IPS DF 6.9 (cell line): ENCODE measurements around the gene CRYBG1.

Experiments
- DNase-seq: peaks from one replicate; pipeline ENCODE4 v3.0.0-alpha.2; 2013; ENCODE audit warnings: low read depth, low spot score
- H3K27ac ChIP-seq: one replicate; pipeline ENCODE4 v1.5.1; 2013; ENCODE audit warnings: low read length, control low read depth
- H3K27me3 ChIP-seq: 2 replicates; pipeline ENCODE4 v1.6.1; 2013; ENCODE audit warnings: mild to moderate bottlenecking, low read length; ENCODE audit not compliant: control insufficient read depth, insufficient read depth
- H3K36me3 ChIP-seq: 2 replicates; pipeline ENCODE4 v1.6.1; 2013; ENCODE audit warnings: low read length; ENCODE audit not compliant: control insufficient read depth, insufficient read depth
- H3K4me1 ChIP-seq: 2 replicates; pipeline ENCODE4 v1.6.1; 2013; ENCODE audit warnings: low read length; ENCODE audit not compliant: control insufficient read depth, insufficient read depth
- H3K4me3 ChIP-seq: 2 replicates; pipeline ENCODE4 v1.5.1; 2013; ENCODE audit warnings: mild to moderate bottlenecking, low read length
- H3K9me3 ChIP-seq: 2 replicates; pipeline ENCODE4 v1.6.1; 2013; ENCODE audit warnings: low read length, inconsistent platforms; ENCODE audit not compliant: control insufficient read depth, insufficient read depth
- WGBS: extraction: QIAGEN DNeasy Blood & Tissue Kit; methylation state at CpG from one replicate; pipeline ENCODE4 v1.1.7; 2013; ENCODE audit warnings: mixed read lengths, missing lambda C conversion rate; ENCODE audit not compliant: insufficient read length, insufficient coverage; 5-methylcytosine and 5-hydroxymethylcytosine counted together

Gene CRYBG1

DNA sequence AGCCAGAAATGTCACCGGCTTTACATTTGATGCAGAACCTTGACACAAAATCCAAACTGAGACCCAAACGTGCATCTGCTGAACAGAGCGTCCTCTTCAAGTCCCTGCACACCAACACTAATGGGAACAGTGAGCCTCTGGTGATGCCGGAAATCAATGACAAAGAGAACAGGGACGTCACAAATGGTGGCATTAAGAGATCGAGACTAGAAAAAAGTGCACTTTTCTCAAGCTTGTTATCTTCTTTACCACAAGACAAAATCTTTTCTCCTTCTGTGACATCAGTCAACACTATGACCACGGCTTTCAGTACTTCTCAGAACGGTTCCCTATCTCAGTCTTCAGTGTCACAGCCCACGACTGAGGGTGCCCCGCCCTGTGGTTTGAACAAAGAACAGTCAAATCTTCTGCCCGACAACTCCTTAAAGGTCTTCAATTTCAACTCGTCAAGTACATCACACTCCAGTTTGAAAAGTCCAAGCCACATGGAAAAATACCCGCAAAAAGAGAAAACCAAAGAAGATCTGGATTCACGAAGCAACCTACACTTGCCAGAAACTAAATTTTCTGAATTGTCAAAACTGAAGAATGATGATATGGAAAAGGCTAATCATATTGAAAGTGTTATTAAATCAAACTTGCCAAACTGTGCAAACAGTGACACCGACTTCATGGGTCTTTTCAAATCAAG lies 160.3 kb downstream of the CRYBG1 start:
- Histone ChIP-seq H3K4me3 (no peak overlapping the region), H3K9me3 (no peaks in the 10 kb centered on the region), H3K27ac (no peak overlapping the region), H3K27me3 (no peaks in the 10 kb centered on the region), H3K4me1 (no peaks in the 10 kb centered on the region), H3K36me3 (no peaks in the 10 kb centered on the region)
- no CpG with 5 or more reads among the region's 15 CpGs for WGBS
- no peak for DNase-seq

DNA sequence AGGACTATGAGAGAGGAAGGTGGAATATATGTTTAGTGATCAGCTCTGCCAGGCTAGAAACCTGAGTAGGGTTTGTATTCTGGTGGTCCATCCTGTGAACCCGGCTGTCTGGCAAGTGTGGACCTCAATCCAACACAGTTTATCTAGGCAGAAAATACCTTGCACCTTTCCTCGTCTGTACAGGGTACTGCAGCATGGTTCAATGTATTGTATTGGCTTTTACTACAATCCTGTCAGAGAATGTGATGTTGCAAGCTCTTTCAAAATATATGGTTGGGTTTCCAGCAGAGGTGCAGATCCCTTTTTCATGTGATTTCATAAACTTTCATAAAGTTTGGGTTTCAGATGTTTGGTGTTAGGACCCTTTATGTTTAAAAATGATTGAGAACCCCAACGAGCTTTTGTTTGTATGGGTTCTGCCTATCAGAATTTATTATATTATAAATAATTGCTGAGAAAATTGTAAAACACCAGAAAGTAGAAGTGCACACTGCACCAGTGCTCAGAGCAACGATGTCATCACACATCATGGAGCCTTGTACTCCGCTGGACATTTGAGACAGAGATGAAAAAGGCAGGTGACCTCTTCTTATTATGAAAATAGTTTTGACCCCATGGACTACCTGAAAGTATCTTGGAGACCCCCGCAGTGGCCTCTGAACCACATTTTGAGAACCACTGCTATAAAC lies 162.2 kb downstream of the CRYBG1 start:
- Histone ChIP-seq H3K36me3 (no peaks in the 10 kb centered on the region), H3K27me3 (no peaks in the 10 kb centered on the region), H3K27ac (no peak overlapping the region), H3K9me3 (no peaks in the 10 kb centered on the region), H3K4me3 (no peak overlapping the region), H3K4me1 (no peaks in the 10 kb centered on the region)
- WGBS, result no CpG with 5 or more reads among the region's 6 CpGs
- DNase-seq, result no peak

DNA sequence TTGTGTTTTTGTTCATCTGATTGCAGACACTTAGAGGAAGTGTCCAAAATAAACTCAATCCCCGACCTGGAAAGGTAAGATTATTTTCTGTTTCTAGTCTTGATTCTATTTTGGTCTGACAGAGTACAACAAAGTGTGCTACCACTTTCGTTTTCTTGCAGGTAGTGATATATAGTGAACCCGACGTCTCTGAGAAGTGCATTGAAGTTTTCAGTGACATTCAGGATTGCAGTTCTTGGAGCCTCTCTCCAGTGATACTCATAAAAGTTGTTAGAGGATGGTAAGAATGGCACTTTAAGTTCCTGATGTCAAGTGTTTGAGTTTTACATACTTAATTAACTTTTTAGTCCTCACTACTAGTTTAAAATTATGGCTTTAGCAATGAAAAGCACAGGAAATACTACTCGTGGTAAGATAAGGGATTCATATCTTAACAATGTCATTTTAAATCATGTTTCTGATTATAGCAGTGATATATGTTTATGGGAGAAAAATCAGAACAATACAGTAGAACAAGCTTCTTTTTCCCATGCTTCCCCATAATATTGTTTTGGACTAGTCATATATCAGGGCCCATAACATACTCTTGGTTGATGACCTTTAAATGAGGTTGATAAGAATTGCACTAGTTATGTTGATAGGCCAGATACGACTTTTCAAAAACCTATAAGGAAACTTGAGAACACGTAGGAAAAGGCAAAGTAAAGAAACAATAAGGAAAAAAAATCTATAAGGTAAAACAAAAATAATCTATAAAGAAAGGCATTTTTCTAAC lies 164.8 kb downstream of the CRYBG1 start:
- Histone ChIP-seq H3K4me3 (no peak overlapping the region), H3K4me1 (no peaks in the 10 kb centered on the region), H3K9me3 (no peaks in the 10 kb centered on the region), H3K36me3 (no peaks in the 10 kb centered on the region), H3K27ac (no peak overlapping the region), H3K27me3 (no peaks in the 10 kb centered on the region)
- no peak for DNase-seq
- no CpG with 5 or more reads among the region's 7 CpGs for WGBS

DNA sequence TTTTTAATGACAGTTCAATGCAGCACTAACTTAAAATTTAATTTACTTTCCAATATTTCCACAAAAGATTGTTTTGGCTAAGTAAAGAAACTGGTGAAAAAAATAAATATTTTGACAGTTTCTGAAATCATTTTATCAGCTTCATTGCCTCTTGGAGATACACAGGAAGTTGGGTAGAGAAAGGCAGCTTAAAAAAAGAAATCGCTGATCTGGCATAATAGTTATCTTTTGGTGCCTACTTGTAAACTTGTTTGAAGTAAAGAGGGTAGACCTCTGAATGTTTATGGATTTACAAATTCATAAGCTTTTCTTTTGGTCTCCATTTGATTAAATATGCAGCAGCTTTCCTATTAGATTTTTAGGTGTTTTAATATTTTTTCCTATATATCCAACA lies 165.4 kb downstream of the CRYBG1 start:
- Histone ChIP-seq H3K4me1 (no peaks in the 10 kb centered on the region), H3K27me3 (no peaks in the 10 kb centered on the region), H3K9me3 (no peaks in the 10 kb centered on the region), H3K27ac (no peak overlapping the region), H3K4me3 (no peak overlapping the region), H3K36me3 (no peaks in the 10 kb centered on the region)
- no CpG with 5 or more reads among the region's 1 CpG for WGBS
- DNase-seq, result no peak

DNA sequence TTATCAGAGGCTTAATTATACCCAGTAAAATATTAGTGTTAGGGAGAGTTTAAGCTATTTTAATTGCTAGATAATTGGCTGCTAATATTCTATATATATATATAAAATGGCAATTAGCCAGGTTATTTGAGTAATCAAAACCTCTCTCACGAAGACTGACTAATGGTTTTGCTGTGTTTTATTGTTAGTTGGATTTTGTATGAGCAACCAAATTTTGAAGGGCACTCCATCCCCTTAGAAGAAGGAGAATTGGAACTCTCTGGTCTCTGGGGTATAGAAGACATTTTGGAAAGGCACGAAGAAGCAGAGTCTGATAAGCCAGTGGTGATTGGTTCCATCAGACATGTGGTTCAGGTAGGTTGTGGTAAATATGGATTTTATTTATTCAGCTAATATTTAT lies 166.6 kb downstream of the CRYBG1 start:
- Histone ChIP-seq H3K4me3 (no peak overlapping the region), H3K27ac (no peak overlapping the region), H3K4me1 (no peaks in the 10 kb centered on the region), H3K36me3 (no peaks in the 10 kb centered on the region), H3K9me3 (no peaks in the 10 kb centered on the region), H3K27me3 (no peaks in the 10 kb centered on the region)
- DNase-seq, result no peak
- no CpG with 5 or more reads among the region's 2 CpGs for WGBS

DNA sequence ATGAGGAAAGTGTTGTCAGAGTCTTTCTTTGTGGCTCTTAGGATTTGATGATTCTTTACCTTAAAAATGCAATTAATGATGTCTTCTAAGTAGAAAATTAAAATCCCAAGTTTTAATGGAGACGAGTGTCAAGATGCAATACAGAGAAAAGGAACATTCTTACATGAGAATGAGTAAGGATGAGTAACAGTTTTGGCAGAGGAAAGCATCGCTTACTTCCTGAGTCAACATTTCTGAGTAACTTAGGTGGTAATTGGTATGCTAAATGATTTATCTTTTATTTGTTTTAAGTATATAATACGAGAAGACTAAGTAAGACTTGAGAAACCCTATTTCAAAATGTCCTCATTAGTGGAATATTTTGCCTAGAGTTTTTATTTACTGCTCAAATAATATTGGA lies 167.5 kb downstream of the CRYBG1 start:
- H3K4me1 ChIP-seq, result no peaks in the 10 kb centered on the region
- no CpG with 5 or more reads among the region's 3 CpGs for WGBS
- no peaks in the 10 kb centered on the region for H3K36me3 ChIP-seq

DNA sequence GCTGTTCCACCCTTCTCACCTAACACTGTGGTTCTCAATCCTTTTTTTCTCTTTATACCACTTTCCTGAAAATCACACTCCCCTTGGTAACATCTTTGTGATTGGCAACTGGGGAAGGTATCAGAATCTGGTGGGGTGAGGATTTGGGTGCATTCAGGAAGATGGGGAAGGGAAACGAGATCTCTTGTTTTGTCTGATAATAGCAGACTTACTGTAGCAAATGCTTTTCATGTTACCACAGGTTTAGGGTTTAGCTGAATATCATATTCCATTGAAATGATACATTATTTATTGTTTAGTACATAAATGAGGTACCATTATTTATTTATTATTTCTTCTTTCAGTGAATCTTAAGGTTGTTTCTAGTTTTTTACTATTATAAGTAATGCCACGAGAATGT lies 168.0 kb downstream of the CRYBG1 start:
- no peak overlapping the region for H3K4me3 ChIP-seq
- no peaks in the 10 kb centered on the region for H3K27me3 ChIP-seq
- no peaks in the 10 kb centered on the region for H3K9me3 ChIP-seq
- H3K4me1 ChIP-seq, result no peaks in the 10 kb centered on the region
- H3K27ac ChIP-seq, result no peak overlapping the region
- WGBS, result no CpG with 5 or more reads among the region's 2 CpGs
- no peak for DNase-seq
- H3K36me3 ChIP-seq, result no peaks in the 10 kb centered on the region

More for the DNA sequence above, 167.5 kb downstream of the CRYBG1 start:
- Histone ChIP-seq H3K9me3 (no peaks in the 10 kb centered on the region), H3K27me3 (no peaks in the 10 kb centered on the region), H3K4me3 (no peak overlapping the region), H3K27ac (no peak overlapping the region)
- DNase-seq, result no peak

DNA sequence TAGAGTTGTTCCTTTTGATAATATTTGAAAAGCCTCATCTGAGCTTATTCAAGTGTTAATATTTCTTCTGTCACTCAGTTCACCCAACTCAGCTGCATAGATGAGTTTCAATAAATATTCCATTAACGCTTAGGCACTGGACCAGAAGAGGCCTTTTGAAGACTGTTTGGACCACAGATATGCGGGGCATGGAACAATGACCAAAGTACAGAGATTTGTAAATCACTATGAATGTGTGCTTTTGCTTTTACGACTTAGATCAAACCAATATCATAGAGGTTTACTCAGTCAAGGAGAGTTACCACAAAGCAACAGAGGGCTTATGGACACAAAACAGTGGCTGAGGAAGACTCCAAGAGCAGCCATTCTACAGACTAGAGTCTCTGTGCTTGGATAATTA lies 168.9 kb downstream of the CRYBG1 start:
- Histone ChIP-seq H3K27me3 (no peaks in the 10 kb centered on the region), H3K4me1 (no peaks in the 10 kb centered on the region), H3K27ac (no peak overlapping the region), H3K4me3 (no peak overlapping the region), H3K36me3 (no peaks in the 10 kb centered on the region), H3K9me3 (no peaks in the 10 kb centered on the region)
- no peak for DNase-seq
- WGBS, result no CpG with 5 or more reads among the region's 3 CpGs

DNA sequence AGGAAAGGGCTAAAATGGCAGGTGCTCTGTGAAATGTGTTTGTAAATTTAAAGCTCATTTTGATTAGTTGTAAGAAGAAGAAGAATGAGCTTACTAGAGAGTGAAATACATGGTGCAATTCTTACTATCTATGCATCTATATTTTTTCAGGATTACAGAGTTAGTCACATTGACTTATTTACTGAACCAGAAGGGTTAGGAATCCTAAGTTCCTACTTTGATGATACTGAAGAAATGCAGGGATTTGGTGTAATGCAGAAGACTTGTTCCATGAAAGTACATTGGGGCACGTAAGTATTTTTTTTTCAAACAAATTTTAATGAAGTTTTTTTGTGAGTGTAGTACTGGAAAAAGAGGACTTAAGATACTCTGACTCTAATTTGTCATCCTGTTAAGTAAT lies 169.5 kb downstream of the CRYBG1 start:
- no CpG with 5 or more reads among the region's 1 CpG for WGBS
- H3K4me3 ChIP-seq, result no peak overlapping the region
- H3K4me1 ChIP-seq, result no peaks in the 10 kb centered on the region
- no peaks in the 10 kb centered on the region for H3K36me3 ChIP-seq
- H3K27me3 ChIP-seq, result no peaks in the 10 kb centered on the region
- no peak overlapping the region for H3K27ac ChIP-seq
- DNase-seq, result no peak
- no peaks in the 10 kb centered on the region for H3K9me3 ChIP-seq

DNA sequence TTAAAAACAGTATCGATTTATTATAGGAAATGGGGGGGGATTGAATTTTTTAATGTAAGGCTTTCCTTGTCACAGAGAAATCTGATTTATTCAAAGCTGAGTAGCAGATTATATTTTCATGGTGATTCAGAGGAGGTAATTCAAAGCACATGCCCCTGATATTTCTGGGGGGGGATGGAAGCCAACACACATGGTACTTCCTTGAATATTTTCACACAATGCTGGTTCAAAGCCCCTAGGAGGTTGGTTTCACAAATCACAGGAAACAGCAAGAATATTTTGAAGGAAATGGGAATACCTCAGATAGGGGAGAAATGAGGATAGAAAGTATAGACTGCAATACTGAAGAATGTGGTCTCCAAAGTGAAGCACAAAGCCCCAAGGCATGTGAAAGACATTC lies 170.0 kb downstream of the CRYBG1 start:
- Histone ChIP-seq H3K27ac (no peak overlapping the region), H3K36me3 (no peaks in the 10 kb centered on the region), H3K4me1 (no peaks in the 10 kb centered on the region), H3K4me3 (no peak overlapping the region), H3K9me3 (no peaks in the 10 kb centered on the region), H3K27me3 (no peaks in the 10 kb centered on the region)
- no CpG with 5 or more reads among the region's 1 CpG for WGBS
- no peak for DNase-seq
